Ishikawa (cell line): ENCODE data around the gene EGFR.

Experiments
- CEBPB ChIP-seq: IDR thresholded peaks from 2 replicates; pipeline ENCODE4 v1.6.1; 2012
- CREB1 ChIP-seq: IDR thresholded peaks from 2 replicates; pipeline ENCODE4 v1.6.1; 2012; ENCODE audit warnings: low read depth
- EGR1 ChIP-seq: IDR thresholded peaks from 2 replicates; pipeline ENCODE4 v1.6.1; 2012
- EP300 ChIP-seq: IDR thresholded peaks from 2 replicates; pipeline ENCODE4 v1.6.1; 2012; ENCODE audit warnings: borderline replicate concordance
- FOXM1 ChIP-seq: IDR thresholded peaks from 2 replicates; pipeline ENCODE4 v1.6.1; 2012; ENCODE audit warnings: low read depth, borderline replicate concordance
- MAX ChIP-seq: IDR thresholded peaks from 2 replicates; pipeline ENCODE4 v1.6.1; 2012
- NFIC ChIP-seq: IDR thresholded peaks from 2 replicates; pipeline ENCODE4 v1.6.1; 2012
- RAD21 ChIP-seq: IDR thresholded peaks from 2 replicates; pipeline ENCODE4 v1.6.1; 2012; ENCODE audit warnings: low read depth
- REST ChIP-seq: IDR thresholded peaks from 2 replicates; pipeline ENCODE4 v1.6.1; 2012; ENCODE audit warnings: low read depth, mild to moderate bottlenecking
- TAF1 ChIP-seq: IDR thresholded peaks from 2 replicates; pipeline ENCODE4 v1.6.1; 2012; ENCODE audit warnings: low read depth, mild to moderate bottlenecking
- TCF12 ChIP-seq: IDR thresholded peaks from 2 replicates; pipeline ENCODE4 v1.6.1; 2012; ENCODE audit warnings: low read depth
- TEAD4 ChIP-seq: IDR thresholded peaks from 2 replicates; pipeline ENCODE4 v1.6.1; 2012
- USF1 ChIP-seq: IDR thresholded peaks from 2 replicates; pipeline ENCODE4 v1.6.1; 2012
- YY1 ChIP-seq: IDR thresholded peaks from 2 replicates; pipeline ENCODE4 v1.6.1; 2012; ENCODE audit warnings: low read depth
- ZBTB7A ChIP-seq: IDR thresholded peaks from 2 replicates; pipeline ENCODE4 v1.6.1; 2012; ENCODE audit warnings: low read depth

The EGFR gene

GRCh38 chr7:55235801-55236200 lies 217.0 kb downstream of the EGFR start:
- TF ChIP-seq YY1 (no peak), MAX (no peak), EGR1 (no peak), CREB1 (no peak), RAD21 (no peak), TEAD4 (no peak), USF1 (no peak), CEBPB (no peak), NFIC (no peak), FOXM1 (no peak), TAF1 (no peak), EP300 (no peak), REST (no peak), ZBTB7A (no peak), TCF12 (no peak)

- TF ChIP-seq NFIC (no peak), EP300 (no peak), TCF12 (no peak), RAD21 (no peak), REST (no peak), ZBTB7A (no peak), CREB1 (no peak), MAX (no peak), TAF1 (no peak), FOXM1 (no peak), USF1 (no peak), YY1 (no peak), CEBPB (no peak), TEAD4 (no peak), EGR1 (no peak)
Observed at GRCh38 chr7:55236476-55236875, 217.7 kb downstream of the EGFR start.

GRCh38 chr7:55237156-55237893 lies 218.5 kb downstream of the EGFR start:
- TF ChIP-seq FOXM1 (no peak), RAD21 (no peak), YY1 (no peak), USF1 (no peak), EP300 (no peak), ZBTB7A (no peak), REST (no peak), CEBPB (no peak), EGR1 (no peak), CREB1 (no peak), TCF12 (no peak), TAF1 (no peak), TEAD4 (no peak)

DNA sequence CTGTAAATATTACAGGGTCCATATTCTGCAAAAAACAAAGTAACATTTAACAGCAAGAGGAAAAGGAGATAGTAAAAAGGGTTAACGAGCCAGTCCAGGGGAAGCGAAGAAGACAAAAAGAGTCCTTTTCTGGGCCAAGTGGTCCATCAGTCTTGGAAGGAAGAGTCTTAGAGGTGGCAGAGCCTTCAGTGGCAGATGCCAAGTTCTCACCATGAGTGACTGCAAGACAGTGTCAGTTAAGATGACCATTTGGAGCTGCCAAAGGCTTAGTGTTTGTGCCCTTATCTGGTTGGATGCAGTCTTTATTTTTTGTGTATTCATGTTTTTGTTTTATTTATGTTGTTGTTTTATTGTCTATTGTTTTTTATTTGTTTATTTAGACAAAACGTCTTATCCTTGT lies 220.6 kb downstream of the EGFR start:
- no peak for TF ChIP-seq FOXM1
- TF ChIP-seq NFIC: no peak
- TF ChIP-seq MAX: no peak
- no peak for TF ChIP-seq EGR1
- TF ChIP-seq TCF12: no peak
- no peak for TF ChIP-seq USF1
- TF ChIP-seq CEBPB: no peak
- TF ChIP-seq CREB1: no peak
- TF ChIP-seq EP300: no peak
- no peak for TF ChIP-seq ZBTB7A
- TF ChIP-seq TAF1: no peak
- TF ChIP-seq TEAD4: no peak
- no peak for TF ChIP-seq RAD21
- TF ChIP-seq REST: no peak
- no peak for TF ChIP-seq YY1
